GM19463 (cell line): Measurements from ENCODE around the gene SH3RF3.
"Not testable (repeated sequence)": the region's sequence is repeated elsewhere in the genome, so short reads cannot be mapped to it uniquely, and the experiment has no call there.

Experiments used
- ATAC-seq: cut with Tn5 transposase; IDR thresholded peaks from one replicate; pipeline ENCODE4 v1.9.1; 2021; ENCODE audit warnings: mild to moderate bottlenecking, moderate library complexity; ENCODE audit not compliant: unreplicated experiment

The SH3RF3 gene

DNA sequence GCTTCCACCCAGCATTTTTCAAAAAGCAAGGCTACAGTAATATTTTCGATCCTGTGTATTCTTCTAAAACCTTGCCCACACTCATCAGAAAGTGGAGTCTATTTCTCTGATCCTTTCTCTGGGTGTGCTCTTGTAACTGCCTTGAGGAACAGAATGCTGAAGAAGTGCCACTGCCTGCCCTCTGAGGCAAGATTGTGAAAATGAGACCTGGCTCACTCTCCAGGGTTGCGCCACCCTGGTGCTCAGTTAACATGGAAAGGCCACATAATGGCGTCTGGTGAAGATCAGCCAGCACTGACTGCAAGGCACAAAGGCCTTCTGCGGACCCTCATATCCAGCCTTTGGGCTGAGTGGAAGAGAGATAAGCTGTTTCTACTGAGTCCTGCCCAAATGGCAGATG, 11.2 kb upstream of the SH3RF3 start:
- ATAC-seq, result no peak

DNA sequence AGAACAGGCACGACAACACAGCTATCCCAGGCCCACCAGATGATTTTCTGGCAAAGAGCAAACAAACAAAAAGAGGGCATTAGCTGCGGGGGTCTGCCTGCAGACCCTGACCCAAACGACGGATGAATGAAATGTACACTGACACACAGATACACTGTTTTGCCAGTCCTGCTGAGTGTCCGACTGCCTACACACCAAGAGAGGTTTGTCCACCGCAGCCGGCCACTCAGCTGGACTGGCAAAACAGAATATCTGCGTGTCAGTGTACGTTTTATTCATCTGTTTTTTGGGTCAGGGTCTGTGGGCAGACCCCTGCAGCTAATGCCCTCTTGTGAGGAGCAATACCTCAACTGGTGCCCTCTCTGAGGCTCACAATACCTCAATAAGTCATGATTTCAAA, 10.7 kb upstream of the SH3RF3 start:
- no peak for ATAC-seq

DNA sequence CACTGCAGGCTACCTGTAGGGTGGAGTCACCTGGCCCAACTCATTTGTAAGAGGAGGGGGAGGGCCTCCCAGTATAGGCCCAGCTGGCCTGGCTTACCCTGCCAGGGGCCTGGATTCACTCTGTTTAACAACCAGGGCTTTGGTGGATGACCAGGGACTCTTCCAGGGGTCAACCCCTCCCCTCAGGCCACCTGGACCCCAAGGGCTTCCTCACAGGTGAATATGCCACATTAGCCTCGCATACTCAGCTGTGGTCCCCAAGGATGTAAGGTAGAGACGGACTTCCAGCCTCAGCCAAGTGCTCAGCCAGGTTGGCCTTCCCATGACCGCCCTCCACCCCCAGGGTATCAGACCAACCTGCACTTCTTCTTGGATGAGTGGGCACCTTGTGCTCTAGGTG, 8.8 kb upstream of the SH3RF3 start:
- no peak for ATAC-seq

DNA sequence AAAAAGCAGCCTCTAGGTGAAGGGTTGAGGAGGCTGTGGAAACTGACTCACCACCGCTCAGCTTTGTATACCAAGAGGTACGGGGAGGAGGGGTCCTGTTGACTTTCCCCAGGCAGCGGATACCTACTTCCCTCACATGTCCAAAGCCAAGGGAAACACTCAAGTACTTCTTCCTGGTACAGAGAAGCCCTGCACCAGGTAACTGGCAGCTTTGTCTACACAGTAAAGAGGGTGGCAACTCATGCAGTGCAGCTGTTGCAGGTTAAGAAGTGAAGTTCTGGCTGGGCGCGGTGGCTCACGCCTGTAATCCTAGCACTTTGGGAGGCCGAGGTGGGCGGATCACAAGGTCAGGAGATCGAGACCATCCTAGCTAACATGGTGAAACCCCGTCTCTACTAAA, 8.3 kb upstream of the SH3RF3 start:
- ATAC-seq, result not testable (repeated sequence)

DNA sequence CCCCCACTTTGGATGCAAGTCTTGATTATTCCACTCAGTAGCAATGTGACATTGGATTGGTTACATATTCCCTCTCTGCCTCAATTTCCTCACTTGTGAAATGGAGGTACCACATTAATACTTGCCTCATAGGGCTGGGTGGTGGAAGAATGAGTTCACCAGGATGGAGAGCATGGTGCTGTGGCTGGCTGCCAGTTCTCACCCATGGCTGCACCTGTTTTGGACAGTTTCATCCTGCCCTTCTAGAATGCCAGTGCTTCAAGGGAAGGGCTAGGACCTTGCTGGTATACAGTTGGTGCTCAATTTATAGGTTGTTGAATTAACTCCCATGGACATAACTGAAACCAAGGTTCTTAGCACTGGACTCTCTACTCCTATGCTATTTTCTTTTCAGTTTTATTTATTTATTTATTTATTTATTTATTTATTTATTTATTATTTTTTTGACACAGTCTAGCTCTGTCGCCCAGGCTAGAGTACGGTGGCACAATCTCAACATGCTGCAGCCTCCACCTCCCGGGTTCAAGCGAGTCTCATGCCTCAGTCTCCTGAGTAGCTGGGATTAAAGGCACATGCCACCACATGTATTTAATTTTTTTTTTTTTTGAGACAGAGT, 5.3 kb upstream of the SH3RF3 start:
- no peak for ATAC-seq

DNA sequence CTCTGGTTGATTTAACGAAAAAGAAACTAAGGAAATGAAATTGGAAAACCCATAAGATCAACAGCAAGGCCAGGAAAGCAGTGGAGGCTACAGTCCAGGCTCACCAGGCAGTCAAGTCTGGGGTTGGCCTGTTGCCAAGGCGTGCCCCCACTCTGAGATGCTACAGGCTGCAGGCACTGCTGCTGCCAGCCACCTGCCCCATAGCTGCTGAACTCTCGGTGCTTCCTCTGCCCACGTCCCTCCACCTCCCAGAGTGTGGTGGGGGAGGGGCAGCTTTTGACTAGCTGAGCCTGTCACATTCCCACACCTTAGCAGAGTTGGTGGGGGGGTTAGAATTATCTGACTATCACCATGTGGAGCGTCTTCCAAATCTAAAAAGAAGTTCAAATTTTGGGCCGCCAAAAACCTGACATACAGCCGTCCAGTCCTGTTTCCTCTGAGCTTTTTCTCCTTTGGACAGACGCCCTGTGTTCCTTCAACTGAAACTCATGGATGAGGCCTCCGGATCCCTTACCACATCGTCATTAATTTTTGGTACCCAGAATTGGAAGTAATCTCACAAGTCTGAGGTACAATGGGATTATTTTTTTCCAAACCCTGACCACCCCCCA, 3.9 kb upstream of the SH3RF3 start:
- ATAC-seq, result no peak

DNA sequence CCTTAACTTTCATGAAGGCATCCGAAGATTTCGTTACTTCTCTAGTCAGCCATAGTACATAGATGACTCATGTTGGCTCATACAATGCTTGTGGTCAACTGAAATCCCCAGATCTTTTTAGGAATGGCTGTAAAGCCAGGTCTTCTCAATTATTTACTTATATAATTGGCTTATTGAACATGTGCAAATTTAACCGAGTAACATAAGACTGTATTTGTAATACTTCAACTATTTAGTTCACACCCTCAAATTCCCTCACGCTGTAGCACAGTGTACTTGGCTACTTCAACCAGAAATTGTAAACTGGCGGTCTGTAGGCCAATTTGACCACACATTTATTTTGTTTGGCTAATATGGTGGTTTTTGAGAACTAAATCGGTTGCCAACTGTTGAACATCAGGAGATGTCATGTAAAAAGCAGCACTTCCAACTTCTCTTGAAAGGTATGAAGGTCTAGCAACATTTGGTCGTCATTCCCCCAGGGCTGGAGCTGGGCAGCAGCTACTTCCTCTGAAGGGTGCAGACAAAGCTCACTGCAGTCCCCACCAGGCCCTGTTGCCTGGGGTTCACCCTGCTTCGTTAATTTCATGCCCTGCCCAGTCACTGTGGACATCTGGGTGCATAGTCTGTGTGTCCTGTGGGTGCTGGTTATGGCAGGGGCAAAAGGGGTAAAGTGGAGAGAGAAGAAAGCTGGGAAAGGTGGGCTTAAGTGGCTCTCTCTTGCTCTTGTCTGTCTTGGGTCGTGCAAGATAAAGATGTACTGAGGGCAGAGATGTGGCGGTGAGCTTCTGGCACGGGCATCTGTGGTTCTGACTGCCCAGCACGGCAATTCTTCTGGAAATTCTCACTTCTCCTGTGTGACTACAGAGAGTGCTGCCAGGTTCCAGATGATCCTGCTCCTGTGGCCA, 3.2 kb upstream of the SH3RF3 start:
- no peak for ATAC-seq

DNA sequence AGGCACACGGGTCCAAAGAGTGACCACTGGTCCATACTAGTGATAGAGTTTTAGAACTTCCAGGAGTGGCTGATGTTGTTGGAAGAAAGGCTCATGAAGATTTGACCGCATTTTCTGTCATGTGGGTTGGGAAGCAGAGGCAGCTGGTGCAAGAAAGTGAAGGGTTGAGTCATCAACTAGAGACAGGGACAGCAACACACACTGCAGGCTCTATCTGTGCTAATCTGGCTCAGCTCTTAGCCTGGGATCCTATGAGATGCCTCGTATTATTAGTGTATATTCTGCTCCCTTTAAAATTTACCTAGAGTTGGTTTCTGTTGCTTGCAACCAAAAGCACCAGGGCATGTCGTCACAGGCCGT, 2.5 kb upstream of the SH3RF3 start:
- ATAC-seq, result no peak

DNA sequence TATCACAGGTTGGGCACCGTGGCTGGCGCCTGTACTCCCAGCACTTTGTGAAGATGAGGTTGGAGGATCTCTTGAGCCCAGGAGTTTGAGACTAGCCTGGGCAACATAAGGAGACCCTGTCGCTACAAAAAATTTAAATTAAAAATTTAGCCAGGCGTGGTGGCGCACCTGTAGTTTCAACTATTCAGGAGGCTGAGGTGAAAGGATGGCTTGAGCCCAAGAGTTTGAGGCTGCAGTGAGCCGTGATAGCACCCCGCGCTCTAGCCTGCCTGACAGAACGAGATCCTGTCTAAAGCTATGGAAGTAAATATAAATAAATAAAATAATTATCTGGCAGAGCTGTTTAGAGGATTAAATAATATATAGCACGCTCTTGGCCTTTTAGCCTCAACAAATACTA, 1.4 kb upstream of the SH3RF3 start:
- ATAC-seq, result no peak

DNA sequence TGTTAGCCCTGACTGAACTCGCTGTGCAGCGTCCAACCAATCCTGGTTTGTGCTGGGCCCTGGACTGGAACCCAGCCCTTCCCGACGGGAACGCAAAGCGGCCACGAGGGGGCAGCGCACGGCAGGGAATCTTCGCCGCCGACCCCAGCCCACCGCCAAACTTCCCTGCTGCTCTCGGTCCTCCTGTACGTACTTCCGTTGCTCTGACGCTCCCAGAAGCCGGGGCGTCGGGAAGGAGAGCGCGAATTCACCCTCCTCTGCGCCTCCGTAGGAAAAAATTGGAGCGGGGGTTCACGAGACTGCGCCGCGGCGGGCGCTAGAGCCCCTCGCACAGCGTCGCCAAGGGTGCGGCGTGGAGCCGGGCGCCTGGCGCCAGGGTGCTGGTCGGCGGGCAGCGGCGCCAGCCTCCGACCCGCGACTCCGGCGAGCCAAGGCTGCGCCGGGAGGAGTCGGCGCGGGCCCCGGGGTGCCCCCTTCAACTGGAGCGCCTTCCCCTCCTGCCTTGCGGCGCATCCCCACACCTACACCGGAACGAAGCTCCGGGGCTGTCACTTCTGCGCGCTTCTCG, 873 bp upstream of the SH3RF3 start:
- ATAC-seq, result peak; percentile 56

DNA sequence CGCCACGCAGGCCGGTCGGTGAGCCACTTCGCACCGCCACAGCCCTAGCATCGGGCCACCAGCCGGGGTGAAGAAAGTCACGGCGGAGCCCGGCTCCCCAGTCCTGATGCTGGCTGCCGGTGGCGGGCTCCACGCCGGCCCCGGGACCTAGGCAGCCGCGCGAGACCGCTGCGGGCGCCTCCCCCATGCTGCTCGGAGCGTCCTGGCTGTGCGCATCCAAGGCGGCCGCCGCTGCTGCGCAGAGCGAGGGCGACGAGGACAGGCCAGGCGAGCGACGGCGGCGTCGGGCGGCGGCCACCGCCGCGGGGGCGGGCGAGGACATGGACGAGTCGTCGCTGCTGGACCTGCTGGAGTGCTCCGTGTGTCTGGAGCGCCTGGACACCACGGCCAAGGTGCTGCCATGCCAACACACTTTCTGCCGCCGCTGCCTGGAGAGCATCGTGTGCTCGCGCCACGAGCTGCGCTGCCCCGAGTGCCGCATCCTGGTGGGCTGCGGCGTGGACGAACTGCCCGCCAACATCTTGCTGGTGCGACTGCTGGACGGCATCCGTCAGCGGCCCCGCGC, 433 bp downstream of the SH3RF3 start:
- peak; percentile 30 for ATAC-seq

DNA sequence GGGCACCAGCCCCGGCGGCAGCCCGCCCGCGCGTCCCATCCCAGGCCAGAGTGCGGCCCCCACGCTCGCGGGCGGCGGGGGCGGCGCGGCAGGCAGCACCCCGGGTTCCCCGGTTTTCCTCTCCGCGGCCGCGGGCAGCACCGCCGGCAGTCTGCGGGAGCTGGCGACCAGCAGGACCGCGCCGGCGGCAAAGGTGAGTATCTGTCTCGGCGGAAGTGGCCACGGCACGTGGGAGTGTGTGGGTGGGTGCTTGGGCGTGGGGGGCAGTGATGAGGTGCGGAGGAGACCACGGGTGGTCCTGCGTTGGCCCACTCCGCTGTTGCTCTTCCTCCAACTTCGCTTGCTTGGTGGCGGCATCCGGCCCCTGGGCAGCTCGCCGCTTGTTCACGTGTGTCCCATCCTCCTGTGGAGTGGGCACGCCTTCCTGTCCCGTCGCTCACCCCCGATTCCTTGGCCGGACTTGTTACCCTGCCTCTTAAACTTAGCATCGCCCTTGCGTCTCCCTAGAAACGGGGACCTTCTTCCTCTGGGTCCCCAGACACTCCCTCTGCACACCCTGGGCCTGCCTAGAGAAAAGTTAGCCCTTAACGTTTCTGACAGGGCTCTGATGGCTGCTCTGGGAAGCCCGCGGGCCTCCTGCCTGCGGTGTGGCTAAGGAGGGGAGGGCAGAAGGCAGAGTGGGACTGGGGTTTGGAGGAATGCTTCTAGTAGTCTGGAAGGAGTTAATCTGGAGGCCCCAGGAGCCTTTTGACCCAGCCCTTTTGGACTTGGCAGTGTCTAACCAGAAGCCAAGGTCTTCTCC, 1.1 kb downstream of the SH3RF3 start:
- ATAC-seq, result no peak

DNA sequence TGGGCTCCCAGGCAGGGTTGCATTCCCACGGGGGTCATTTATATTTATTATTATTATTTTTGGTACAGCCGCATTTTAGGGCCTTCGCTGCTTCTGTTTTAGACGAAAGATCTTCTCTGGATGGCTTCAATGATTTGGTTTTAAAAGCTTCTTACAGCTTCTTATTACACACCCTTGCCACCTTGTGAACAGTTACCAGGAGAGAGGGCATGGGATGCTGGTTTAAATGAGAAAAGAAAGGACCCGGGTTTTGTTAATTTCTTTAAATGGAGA, 1.7 kb downstream of the SH3RF3 start:
- ATAC-seq, result no peak

DNA sequence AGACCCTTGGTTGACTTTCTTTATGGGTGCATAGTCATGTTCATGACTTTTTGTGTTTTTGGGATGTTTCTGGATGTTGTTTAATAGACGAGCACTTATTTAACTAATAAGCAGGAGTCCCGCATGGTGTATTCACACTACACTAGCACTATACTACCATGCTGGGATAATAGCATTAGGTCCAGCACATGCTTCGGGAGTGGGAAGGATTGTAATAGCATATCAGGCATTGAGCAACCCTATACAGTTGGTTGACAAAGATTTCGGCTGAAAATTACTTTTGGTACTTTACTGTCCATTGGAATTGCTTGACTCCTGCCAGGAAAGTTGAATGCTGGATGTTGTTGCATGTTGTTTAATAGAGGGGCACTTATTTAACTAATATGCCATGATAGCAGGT, 2.8 kb downstream of the SH3RF3 start:
- ATAC-seq, result no peak

DNA sequence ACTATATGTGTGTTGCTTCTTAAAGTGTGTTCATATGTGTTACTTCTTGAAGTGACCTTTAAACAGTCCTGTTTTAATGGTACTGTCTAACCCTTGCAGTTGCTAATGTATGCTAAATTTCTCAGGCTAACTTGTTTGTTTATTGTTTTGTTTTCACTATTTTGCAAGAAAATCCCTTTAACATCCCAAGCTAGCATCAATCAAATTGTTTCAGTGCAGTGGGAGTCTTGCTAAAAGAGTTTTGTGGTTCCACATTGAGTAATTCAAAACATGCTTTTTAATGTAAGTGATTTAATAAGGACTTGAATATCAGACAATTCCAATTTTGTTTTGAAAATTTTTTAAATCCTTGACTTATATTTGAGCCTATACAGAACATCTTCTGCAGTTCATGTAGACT, 3.6 kb downstream of the SH3RF3 start:
- ATAC-seq, result no peak

DNA sequence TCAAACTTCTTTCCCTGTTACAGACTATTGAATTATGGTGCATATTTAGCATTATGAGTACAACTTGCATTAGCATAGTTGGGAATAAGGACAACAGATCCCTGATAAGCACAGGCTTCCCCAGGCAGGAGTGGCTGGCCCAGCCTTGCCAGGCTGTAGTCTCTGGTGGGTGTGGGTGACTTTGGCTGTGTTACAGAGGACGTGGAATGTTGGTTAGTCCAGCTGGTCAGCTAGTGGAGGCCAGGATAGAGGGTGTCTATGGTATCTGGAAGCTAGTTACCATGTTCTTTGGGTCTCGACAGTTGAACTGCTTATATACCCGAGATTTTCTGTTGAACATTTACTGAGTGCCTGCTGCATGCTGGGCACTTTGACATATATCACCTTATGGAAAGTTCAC, 4.7 kb downstream of the SH3RF3 start:
- no peak for ATAC-seq

DNA sequence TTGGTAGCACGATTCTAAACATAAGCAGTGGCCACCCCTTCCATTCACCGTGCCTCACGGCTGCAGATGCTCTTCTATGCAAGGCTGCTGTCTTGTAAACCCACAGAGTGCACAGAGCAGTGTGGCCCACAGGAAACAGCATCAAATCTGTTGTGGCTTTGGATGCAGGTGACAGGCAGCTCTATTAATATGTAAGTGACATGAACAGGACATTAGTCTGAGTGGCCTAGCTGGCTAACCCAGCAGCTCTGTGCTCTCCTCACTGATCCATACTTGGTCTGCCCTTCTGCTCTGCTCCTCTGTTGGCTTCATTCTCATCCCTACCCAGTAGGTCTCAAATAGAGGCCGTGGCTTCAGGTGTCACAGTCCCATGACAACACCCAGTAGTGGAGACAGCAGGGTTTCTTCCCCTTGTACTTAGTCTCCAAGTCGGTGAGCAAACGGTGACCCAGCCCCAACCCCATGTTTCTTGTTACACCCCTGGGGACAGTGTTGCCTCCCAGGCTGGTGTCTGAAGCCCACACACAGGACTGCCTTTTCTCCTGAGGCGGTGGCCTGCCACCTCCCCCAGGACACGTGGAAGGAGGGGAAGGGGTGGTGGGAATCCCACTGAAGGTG, 5.8 kb downstream of the SH3RF3 start:
- peak; percentile 71 for ATAC-seq

DNA sequence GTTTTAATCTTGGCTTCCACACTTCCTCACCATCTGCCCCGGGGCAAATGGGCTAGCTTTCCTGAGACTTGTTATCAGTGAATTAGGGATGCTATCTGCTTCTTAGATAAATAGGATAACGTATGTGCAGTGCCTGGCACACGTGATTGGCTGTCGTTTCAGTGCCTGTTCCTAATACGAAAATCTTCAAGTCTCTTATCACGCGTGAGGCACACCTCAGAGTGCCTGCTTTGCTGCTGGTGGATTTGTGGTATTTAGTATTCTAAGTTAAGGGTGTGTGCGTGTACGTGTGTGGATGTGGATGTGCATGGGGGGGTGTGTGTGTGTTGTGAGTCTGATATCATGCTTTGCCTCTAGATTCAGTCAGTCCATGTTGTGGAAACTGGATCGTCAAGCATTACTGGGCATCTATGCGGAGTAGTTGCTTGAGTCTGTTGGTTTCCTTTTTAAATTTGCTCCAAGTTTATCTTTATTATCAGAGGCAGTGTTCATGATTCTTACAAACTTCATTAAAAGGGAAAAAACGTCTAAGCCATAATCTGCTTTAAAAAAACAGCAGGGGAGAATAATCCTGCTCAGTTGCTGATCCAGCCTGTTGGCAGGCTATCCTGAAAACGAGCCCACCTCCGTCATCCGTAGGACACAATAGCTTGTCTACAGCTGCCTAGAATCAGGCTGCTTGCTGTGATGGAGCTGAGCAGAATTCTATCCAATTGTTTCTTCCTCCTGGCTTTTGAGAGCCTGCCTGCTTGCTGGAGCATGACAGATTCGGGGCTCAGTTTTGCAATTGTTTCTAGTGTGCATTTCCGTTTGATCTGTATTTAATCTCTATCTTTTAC, 6.6 kb downstream of the SH3RF3 start:
- no peak for ATAC-seq

DNA sequence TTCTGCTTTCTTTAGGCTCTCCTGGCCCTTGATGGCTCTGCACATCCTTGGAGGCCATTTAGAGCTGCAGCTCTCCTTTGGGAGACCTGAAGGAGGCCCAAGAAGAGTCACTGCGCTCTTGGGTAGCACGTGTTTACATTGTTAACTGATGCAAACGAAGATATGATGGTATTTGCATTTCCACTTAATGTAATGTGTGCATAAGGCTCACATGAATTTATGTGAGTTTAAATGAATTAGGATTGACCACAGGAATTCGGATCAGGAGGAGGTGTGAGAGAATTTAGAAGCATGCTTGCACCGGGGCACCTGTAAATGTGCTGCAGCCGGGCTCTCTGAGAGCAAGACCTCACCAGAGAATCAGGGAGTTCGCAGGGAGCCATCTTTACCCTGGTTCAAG, 7.5 kb downstream of the SH3RF3 start:
- ATAC-seq, result no peak

DNA sequence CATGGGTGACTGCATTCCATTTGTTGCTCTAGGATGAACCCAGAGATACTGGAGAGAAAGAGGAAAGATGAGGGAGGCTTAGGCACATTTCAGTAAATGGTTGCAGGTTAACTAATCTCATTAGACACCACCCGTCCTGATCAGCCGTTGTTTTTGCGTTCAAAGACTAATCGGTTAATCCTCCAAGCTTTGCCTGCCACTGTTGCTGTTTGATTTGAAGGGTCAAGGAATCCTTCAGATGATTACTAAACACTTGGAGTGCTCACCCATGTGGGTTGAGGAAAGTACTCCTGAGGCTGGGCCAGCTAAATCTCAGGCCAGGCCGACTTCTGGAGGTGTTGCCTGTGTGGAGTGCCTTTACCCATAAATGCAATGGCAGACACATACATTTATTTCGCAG, 8.6 kb downstream of the SH3RF3 start:
- ATAC-seq, result no peak
